WERI-Rb-1 (cell line): ENCODE results near the gene VEGFC.

Experiments
- DNase-seq: peaks from one replicate; pipeline ENCODE4 v3.0.0-alpha.2; 2020
- H3K27ac ChIP-seq: fragments of 250-450 bp; sonication (Bioruptor Pico); 2 replicates; pipeline ENCODE4 v1.5.1; 2020; ENCODE audit warnings: mild to moderate bottlenecking, moderate library complexity
- H3K27me3 ChIP-seq: fragments of 250-450 bp; sonication (Bioruptor Pico); 2 replicates; pipeline ENCODE4 v1.5.1; 2021; ENCODE audit warnings: mild to moderate bottlenecking, low read depth, moderate library complexity; ENCODE audit not compliant: insufficient read depth, severe bottlenecking
- H3K36me3 ChIP-seq: fragments of 250-450 bp; sonication (Bioruptor Pico); 2 replicates; pipeline ENCODE4 v1.5.1; 2020; ENCODE audit warnings: mild to moderate bottlenecking, moderate library complexity
- H3K4me3 ChIP-seq: 2 replicates; pipeline ENCODE4 v1.5.1; 2011; ENCODE audit warnings: low read depth, mild to moderate bottlenecking, control low read depth, low read length
- H3K9me3 ChIP-seq: fragments of 250-450 bp; sonication (Bioruptor Pico); 2 replicates; pipeline ENCODE4 v1.5.1; 2021; ENCODE audit warnings: mild to moderate bottlenecking, moderate library complexity; ENCODE audit not compliant: severe bottlenecking
- TF ChIP-seq, protein P1 (sequence below): IDR thresholded peaks from 2 replicates; pipeline ENCODE4 v1.5.1; 2011; ENCODE audit warnings: low read depth, mild to moderate bottlenecking, control low read depth, inconsistent platforms, low read length

VEGFC gene

DNA sequence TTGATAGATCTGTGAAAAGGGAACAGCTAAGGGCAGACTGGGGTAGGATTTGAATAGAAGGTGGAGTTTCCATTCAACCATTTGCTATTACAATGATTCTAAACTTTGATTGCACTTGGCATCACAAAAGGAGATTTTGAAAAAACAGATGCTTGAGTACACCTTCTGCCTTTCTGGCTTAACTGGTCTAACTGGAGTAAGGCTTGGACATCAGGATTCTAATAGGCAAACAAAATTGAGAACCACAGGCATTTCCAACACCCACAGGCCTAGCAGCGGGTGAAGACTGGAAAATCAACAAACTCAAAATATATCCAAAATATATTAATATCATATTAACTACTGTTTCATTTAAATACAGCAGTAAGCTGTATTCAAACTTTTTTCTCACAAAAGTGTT, 1.9 kb upstream of the VEGFC start:
- H3K4me3 ChIP-seq: no peak overlapping the region
- H3K9me3 ChIP-seq: no peaks in the 10 kb centered on the region
- TF ChIP-seq, protein P1, sequence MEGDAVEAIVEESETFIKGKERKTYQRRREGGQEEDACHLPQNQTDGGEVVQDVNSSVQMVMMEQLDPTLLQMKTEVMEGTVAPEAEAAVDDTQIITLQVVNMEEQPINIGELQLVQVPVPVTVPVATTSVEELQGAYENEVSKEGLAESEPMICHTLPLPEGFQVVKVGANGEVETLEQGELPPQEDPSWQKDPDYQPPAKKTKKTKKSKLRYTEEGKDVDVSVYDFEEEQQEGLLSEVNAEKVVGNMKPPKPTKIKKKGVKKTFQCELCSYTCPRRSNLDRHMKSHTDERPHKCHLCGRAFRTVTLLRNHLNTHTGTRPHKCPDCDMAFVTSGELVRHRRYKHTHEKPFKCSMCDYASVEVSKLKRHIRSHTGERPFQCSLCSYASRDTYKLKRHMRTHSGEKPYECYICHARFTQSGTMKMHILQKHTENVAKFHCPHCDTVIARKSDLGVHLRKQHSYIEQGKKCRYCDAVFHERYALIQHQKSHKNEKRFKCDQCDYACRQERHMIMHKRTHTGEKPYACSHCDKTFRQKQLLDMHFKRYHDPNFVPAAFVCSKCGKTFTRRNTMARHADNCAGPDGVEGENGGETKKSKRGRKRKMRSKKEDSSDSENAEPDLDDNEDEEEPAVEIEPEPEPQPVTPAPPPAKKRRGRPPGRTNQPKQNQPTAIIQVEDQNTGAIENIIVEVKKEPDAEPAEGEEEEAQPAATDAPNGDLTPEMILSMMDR: no peak
- DNase-seq: no peak
- peaks cover 13% of the 10 kb centered on the region for H3K27me3 ChIP-seq
- no peak overlapping the region for H3K27ac ChIP-seq
- no peaks in the 10 kb centered on the region for H3K36me3 ChIP-seq

DNA sequence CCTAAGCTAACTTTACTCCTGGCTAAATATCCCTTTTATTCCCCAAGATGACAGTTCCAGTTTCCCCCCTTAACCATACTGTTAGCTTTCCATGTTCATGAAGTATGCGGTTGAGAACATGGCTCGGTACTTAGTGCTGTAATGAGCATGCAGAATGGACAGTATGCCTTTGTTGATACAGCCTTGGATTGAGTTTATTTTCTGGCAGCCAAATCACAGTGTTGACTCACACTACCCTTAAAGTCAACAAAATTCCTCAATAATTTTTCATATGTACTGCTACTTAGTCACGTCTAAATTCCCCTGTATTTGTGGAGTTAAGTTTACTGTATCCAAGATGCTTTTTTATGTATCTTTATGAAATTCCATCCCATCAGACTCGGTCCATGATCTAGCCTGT, 1.4 kb upstream of the VEGFC start:
- H3K27ac ChIP-seq: no peak overlapping the region

DNA sequence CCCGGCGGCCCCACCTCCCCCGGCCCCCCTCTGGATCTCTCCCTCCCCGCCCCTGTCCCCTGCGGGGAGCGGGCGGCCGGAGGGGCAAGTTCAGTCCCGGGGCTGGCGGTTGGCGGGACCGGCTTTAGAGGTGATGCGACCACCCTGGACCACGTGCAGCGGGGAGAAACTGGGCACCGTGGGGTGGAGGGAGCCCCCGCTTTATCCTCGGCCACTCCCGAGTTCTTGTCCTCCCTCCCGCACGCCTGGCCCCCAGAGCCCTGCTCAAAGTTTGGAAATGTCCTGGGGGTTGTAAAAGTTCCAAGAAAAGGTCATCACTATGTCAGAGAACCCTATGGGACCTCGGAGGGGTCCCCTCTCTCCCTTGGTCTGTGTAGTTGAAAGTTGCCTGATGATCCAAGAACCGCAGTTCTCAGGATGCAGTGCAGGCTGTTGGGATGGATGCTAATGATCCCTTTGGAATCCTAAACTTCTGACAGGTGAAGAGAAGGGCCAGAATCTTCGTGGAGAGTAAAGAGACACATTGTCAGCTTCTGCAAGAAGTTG, 411 bp upstream of the VEGFC start:
- no peak overlapping the region for H3K27ac ChIP-seq
- no peaks in the 10 kb centered on the region for H3K36me3 ChIP-seq
- no peak for DNase-seq
- peak overlapping the region; percentile 17 for H3K4me3 ChIP-seq
- H3K27me3 ChIP-seq: peaks cover 13% of the 10 kb centered on the region
- TF ChIP-seq, protein P1: no peak
- H3K9me3 ChIP-seq: no peaks in the 10 kb centered on the region

More for the DNA sequence above, 1.4 kb upstream of the VEGFC start:
- Histone ChIP-seq H3K4me3 (no peak overlapping the region), H3K9me3 (no peaks in the 10 kb centered on the region), H3K36me3 (no peaks in the 10 kb centered on the region), H3K27me3 (peaks cover 13% of the 10 kb centered on the region)
- no peak for DNase-seq
- TF ChIP-seq, protein P1: no peak

DNA sequence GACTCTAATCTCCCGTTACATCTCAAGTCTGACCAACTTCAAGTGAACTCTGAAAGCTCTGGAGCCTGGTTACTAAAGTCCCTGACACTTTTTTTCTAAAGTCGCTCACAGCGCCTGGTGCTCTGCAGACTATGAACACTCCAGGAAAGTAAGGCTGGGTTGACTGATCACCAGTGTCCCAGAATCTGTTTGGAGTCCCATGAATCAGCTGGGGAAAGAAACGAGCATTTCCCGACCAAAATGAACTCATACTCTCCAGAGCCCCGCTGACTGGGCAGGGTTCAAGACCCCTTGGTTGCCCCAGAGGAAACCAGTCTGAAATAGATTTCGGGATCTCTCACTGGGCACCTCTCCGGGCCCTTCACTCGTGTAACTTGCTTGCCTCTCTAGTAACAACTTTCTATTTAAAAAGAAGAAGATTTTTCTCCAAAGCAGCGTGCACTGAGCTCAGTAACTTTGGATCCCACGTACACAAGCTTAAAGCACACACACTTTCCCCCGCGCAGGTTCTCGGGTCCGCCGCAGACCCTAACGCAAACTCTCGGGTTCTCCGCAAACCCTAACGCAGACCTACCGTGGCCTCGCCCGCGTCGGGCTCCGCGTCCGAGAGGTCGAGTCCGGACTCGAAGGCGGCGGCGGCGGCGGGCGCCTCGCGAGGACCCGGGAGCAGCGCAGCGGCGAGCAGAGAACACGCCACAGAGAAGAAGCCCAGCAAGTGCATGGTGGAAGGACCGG, 964 bp downstream of the VEGFC start:
- TF ChIP-seq, protein P1: no peak

DNA sequence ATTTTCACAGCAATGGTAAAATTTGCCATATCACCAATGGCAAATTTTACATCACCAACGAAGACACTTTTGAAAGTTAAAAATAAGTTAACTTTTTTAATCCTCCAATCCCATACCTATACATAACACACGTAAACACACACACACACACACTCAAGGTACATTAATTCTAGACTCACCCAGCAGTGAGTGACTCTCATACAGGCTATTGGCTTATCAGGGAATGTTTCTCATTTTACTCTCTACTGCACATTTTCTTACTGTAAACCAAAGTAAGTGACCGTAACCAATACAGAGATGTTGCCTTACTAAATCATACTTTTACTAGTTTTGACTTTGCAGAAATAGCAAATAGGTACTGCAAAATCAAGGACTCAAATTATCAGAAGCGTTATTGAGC, 2.3 kb downstream of the VEGFC start:
- H3K36me3 ChIP-seq: no peaks in the 10 kb centered on the region
- no peak overlapping the region for H3K4me3 ChIP-seq
- DNase-seq: no peak
- H3K27me3 ChIP-seq: peaks cover 13% of the 10 kb centered on the region
- TF ChIP-seq, protein P1: no peak
- no peak overlapping the region for H3K27ac ChIP-seq
- H3K9me3 ChIP-seq: no peaks in the 10 kb centered on the region

More for the DNA sequence above, 964 bp downstream of the VEGFC start:
- peak; percentile 40 for DNase-seq
- Histone ChIP-seq H3K27me3 (peaks cover 13% of the 10 kb centered on the region), H3K27ac (no peak overlapping the region), H3K36me3 (no peaks in the 10 kb centered on the region), H3K9me3 (no peaks in the 10 kb centered on the region), H3K4me3 (peak overlapping the region; percentile 86)

DNA sequence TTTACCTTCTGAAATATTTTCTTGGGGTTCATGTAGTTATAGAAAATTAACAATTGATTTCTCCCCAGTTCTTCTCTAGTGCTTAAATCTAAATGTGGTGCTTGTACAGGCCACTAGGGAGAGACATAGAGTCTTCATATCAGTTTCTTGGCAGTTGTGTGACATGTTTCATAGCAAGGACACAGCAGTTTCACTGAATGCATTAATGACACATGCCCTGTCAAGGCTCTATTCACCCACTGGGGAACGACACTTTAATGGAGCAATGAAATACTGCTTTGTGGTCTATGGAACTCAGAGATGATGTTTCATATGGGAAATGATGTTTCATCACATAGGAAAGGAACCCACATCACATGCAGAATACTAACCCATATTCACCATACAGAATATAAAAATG, 2.8 kb downstream of the VEGFC start:
- Histone ChIP-seq H3K9me3 (no peaks in the 10 kb centered on the region), H3K4me3 (no peak overlapping the region), H3K27ac (no peak overlapping the region), H3K27me3 (peaks cover 13% of the 10 kb centered on the region), H3K36me3 (no peaks in the 10 kb centered on the region)
- TF ChIP-seq, protein P1: peak; percentile 67
- peak; percentile 21 for DNase-seq
